ENCODE data around the gene HAO1.

The HAO1 gene

DNA sequence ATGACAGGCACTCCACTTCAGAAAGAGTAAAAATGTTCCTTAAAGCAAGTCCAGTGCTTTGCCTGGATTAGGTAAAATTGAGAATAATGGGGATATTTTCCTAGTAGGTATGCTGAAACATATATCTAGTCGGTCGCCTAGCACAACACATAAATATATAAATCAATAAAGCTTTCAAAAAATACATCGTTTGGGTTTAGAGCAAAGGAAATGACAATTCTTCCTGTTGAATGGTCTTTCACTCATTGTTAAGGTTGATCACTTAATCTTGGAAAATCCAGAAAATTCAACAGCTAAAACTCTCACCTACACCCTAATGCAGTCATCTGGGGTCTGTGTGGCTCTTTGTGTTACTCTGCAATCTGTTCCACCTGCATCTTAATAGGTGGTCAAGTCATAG is 13.9 kb downstream of the HAO1 start:
- no peak for DNase-seq

- no peak for DNase-seq
Measured at GRCh38 chr20:7924692-7925091, 15.6 kb downstream of the HAO1 start.

DNA sequence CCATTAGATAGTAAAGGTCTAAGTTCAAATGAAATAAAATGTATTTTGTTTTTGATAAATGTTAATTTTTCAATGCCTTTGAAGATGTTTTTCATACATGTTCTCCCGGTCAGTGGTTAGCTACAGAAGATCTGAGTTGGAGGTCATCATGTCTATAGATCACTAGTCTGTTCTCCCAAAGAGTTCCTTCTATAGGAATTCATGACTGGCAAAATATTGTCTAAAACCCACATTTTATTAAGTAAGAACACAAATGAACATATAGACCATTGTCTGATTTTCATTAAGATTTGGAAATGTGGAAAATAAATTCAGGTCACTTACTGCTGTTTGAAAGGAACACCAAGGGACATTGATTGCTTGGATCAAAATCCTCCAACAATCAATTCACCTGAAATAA is 23.6 kb downstream of the HAO1 start:
- no peak for DNase-seq

DNA sequence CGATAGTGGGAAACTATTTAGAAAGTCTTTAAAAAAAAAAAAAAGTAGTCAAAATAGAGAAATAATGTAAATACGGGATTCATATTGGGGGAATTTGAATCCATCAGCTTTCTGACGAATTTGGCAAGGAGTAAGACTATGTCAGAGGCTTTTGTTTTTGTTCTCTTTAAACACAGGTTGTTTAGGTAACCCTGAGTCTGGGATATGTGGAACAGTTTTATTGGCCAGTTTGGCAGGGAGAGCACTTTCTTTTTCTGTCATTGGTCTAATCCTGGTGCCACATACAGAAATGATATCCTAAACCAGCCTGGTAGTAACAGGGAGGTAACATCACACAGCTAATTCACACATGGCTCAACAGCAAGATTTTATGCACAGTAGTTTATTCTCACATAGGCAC is 27.7 kb downstream of the HAO1 start:
- no peak for DNase-seq

- DNase-seq: no peak
Measured at GRCh38 chr20:7911586-7912330, 28.5 kb downstream of the HAO1 start.

- DNase-seq: no peak
Measured at GRCh38 chr20:7908905-7909304, 31.4 kb downstream of the HAO1 start.

DNA sequence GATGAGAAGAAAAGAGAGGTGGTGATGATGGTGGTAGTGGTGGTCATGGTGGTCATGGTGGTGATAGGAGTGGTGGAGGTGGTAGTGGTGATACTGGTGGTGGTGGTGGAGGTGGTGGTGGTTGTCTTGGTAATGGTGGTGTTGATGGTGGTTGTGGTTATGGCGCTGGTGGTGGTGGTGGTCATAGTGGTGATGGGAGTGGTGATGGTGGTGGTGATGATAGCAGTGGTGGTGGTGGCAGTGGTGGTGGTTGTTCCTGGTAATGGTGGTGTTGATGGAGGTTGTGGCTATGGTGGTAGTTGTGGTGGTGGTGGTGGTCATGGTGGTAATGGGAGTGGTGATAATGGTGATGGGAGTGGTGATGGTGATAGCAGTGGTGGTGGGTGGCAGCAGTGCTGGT is 36.8 kb downstream of the HAO1 start:
- DNase-seq: no peak

GRCh38 chr20:7902879-7903278 is 37.4 kb downstream of the HAO1 start:
- DNase-seq: no peak

DNA sequence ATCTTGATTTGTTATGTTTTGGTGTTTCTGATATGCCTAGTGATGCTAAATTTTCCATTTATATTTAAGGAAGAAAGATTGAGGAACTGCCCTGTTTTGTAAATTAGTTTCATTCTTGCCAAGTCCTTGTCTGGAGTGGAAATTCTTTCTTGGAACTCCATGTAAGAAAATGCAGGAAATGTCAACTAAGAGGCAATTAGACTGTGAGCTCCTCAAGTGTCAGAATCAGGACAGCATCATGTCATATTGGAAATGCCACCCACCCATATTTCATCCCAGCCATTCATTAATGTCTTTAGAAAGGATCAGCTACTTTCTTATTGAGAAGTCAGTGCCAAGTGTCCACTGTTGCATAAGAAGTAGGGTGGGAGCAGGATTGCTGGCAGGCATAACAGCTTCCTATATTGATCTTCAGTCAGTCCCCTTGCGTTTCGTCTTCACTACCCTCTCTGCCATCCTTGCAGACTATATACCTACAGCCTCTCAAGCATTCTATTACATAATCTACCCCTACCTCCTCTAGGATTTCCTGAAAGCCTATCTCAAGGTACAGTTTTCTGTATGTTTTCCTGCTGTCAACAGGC is 42.4 kb downstream of the HAO1 start:
- no peak for DNase-seq

- DNase-seq: no peak
Measured at GRCh38 chr20:7893014-7893730, 47.1 kb downstream of the HAO1 start.

DNA sequence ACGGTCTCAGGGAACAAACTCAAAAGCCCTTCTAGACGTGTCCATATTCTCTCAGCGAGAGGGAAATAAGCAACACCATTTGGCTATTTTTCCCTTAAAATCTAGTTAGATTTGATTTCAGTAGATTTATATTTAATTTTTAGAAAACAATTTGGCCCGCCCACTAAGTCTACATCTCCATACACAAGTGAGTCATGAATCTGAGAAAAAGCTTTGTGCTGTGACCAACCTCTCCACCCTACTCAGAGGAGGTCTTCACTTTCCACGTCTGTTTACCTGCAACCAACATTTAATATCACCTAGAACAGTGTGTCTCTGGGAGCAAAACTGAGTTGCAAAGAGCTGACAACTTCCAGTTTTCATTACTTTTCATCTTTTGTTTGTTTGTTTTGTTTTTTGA is 48.6 kb downstream of the HAO1 start:
- no peak for DNase-seq

DNA sequence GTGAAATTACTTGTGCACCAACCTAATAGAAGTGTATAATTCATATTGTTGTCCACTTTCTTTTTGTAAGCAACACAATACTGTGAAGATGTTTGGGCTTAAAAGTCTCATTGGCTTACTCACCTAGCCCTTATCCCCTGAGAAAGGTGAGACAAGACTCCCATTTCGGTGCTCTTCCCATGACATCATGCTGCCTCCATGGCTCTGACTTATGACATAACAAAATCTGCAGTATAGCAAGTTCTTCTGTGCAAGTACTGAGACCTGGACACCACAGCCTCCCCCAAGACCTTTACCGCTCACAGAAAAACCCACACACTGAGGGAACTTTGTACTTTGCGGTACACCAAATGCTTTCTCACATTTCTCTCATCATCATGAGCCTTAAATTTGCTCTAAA is 50.5 kb downstream of the HAO1 start:
- DNase-seq: no peak

GRCh38 chr20:7883741-7884140 is 56.5 kb downstream of the HAO1 start:
- DNase-seq: no peak

- no peak for DNase-seq
Measured at GRCh38 chr20:7883309-7883708, 56.9 kb downstream of the HAO1 start.

DNA sequence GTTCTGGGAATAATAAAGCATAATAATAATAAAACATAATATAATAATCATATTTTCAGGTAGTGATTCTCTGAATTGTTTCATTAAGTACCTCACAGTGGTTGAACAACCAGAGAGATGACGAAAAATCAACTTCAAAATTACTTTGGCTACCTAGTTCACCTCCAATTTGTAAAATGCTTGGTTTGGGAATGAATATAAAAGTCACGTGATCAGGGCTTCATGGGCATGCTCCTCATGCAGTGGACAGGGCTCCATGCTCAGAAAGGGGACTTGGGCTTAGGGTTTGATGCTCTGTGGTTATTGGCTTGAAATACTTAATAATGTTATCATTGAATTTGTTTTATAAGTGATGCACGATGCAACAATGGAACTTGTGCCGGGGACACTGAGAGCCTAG is 58.2 kb downstream of the HAO1 start:
- no peak for DNase-seq

GRCh38 chr20:7881551-7881950 is 58.7 kb downstream of the HAO1 start:
- DNase-seq: no peak

DNA sequence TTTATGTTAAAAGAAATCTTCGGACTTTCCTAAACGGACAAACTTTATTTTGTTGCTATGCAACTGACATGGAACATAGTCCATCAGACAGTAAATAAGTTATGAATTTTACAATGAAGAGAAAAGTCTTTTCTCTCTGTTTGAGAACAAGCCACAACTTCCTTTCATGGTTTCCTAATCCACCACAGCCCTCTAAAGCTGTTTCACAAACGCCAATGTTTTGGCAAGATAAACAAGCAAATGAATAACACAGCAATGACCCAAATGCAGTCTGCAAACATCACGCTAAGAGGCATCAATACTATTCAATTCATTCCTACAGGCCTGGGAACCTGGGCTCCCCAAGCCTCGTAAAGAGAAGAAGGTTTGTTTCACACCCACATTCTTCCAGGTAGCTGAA is 60.4 kb downstream of the HAO1 start:
- DNase-seq: no peak

DNA sequence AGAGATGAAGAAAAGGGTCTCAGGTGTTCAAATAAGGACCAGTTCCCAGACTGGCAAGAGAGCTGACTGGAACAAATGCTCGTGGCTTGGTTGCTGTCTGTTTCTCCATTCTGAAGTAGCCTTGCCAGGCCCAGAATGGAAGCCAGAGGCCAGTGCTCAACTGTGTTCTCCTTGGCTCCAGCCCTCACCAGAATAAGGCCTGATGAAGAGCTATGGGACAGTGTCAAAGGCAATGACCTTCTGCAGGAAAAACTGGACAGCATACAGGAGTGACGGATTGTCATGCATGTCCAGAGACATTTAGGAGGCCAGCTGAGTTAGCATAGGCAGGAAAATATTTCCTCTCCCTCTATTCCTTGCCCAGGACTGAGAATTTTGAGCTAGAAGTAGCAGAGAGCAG is 72.2 kb downstream of the HAO1 start:
- DNase-seq: no peak

DNA sequence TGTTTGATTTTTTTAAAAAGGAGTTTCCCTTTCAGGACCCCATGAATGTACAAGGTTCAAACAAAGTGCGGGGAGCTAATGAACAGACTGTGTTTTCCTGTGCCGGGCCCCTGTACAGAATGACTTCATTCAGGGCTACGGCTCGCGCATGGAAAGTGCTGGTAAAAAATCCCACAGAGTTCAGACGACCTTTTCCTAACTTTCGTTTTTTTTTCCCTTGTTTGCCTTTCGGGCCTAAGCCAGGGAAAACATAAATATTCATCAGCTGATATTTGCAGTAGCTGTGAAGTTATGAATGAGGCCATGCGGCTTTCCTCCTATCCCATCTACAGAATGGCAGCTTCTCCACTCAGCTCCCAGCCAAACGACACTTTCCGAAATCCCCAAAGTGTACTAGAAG is 74.0 kb downstream of the HAO1 start:
- DNase-seq: peak; percentile 65

DNA sequence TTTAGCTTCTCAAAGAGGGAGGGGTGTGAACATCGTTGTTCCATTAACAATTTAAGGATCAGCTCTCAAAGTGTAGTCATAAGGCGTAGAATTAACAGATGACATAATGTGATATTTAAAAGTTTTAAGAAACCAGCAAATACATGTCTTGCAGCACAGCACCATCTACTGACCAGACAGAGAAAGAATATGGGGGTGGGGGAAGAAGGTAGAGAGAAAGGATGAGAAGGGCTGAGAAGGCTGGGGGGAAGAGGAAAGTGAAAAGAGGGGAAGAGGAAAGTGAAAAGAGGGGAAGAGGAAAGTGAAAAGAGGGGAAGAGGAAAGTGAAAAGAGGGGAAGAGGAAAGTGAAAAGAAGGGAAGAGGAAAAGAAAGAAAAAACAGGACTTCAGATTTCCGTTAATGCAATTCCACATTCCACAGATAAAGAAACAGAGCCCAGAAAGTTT is 80.9 kb downstream of the HAO1 start:
- DNase-seq: no peak

- no peak for DNase-seq
Measured at GRCh38 chr20:7858734-7859250, 81.5 kb downstream of the HAO1 start.

GRCh38 chr20:7856756-7857155 is 83.5 kb downstream of the HAO1 start:
- DNase-seq: no peak

GRCh38 chr20:7855545-7855944 is 84.7 kb downstream of the HAO1 start:
- no peak for DNase-seq

DNA sequence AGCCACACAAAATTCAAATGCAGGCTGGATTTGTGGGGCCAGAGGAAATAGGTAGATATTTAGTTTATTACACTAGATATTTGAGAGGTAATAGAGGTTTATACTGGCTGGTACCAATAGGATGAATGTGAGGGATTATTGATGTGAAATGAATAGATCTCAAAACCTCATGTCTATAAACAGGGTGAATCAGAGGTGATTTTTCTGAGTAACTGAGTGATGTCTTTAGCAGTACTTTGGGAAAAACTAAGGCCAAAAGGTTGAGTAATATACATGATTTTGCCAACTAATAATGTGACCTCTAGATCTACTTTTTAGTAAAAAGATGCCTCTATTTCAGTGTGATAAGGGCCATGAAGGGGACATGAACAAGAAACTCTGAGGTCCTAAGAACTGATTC is 86.8 kb downstream of the HAO1 start:
- no peak for DNase-seq

Data from right forelimb (tissue), 1 donor.